Breast epithelium (tissue), 4 donors: ENCODE measurements around the gene MAP2K5. TPM values are rescaled to one million over a fixed set of nuclear protein-coding genes. Genes with fewer than 3 reads are reported as not detected.

Source experiments
- DNase-seq, 2 donors: peaks; one replicate each; pipeline ENCODE4 v3.0.0-alpha.2; 2019; ENCODE audit warnings: low spot score in 2 of 2
- H3K27ac ChIP-seq, 2 donors: fragments of 200-600 bp; sonication (generic) in 1 of 2; one replicate each; pipeline ENCODE4 v1.5.1; 2016 to 2019; ENCODE audit warnings: mild to moderate bottlenecking in 1 of 2
- H3K27me3 ChIP-seq, 2 donors: fragments of 200-600 bp; sonication (generic) in 1 of 2; one replicate each; pipeline versions ENCODE4 v1.5.1 to v1.6.0; 2017 to 2019; ENCODE audit warnings: control low read depth in 1 of 2, mild to moderate bottlenecking in 1 of 2
- H3K36me3 ChIP-seq: fragments of 200-600 bp; one replicate; pipeline ENCODE4 v1.5.1; 2019
- H3K4me1 ChIP-seq, 2 donors: fragments of 200-600 bp; sonication (generic); one replicate each; pipeline ENCODE4 v1.5.1; 2016 to 2019; ENCODE audit warnings: control low read depth in 1 of 2
- H3K4me3 ChIP-seq, 3 donors: fragments of 200-600 bp; sonication (generic); 1 replicate in 2 of 3; 2 replicates in 1 of 3; pipeline ENCODE4 v1.5.1; 2016 to 2019; ENCODE audit warnings: mild to moderate bottlenecking in 3 of 3, moderate library complexity in 2 of 3
- H3K9me3 ChIP-seq, 2 donors: fragments of 200-600 bp; sonication (generic) in 1 of 2; one replicate each; pipeline ENCODE4 v1.5.1; 2016 to 2019; ENCODE audit warnings: control low read depth in 1 of 2
- POLR2A ChIP-seq: fragments of 450-650 bp; IDR thresholded peaks from one replicate; pipeline ENCODE4 v1.6.1; 2016; ENCODE audit warnings: antibody characterized with exemption, mild to moderate bottlenecking, moderate library complexity
- POLR2AphosphoS5 ChIP-seq, 3 donors: sonication (generic); formaldehyde crosslinking; IDR thresholded peaks; one replicate each; pipeline ENCODE4 v1.6.1; 2017; ENCODE audit warnings: antibody characterized with exemption in 3 of 3
- intact Hi-C: fragments of 100-400 bp; cut with DNase I; formaldehyde crosslinking; loops from one replicate; pipeline ENCODE4 v1.15.1; 2023; ENCODE audit warnings: low total_unique reads
- total RNA-seq, 3 donors: library from RNA; depleted of rRNA; stranded (reverse); fragments of >200 nt; gene quantifications; one replicate each; pipeline ENCODE4 v1.1.0, GENCODE V29; 2016
- TF ChIP-seq, protein P1 (sequence below), 3 donors: fragments of 450-650 bp; IDR thresholded peaks; one replicate each; pipeline ENCODE4 v1.5.1; 2016 to 2017; ENCODE audit warnings: antibody characterized with exemption in 3 of 3, mild to moderate bottlenecking in 3 of 3, moderate library complexity in 3 of 3

MAP2K5 gene
- total RNA-seq, 3 donors from 2014 or later: 13.8 to 15.1 (median 14.0) TPM

DNA sequence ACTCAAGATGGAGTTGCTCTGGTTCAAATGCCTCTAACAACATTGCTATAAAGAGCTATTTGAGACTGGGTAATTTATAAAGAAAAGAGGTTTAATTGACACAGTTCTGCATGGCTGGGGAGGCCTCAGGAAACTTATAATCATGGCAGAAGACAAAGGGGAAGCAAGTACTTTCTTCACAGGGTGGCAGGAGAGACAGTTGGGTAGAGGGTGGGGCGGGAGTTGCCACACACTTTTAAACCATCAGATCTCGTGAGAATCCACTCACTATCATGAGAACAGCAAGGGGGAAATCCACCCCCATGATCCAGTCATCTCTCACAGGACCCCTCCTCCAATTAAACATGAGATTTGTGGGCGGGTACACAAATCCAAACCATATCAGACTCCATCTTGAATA lies 30.7 kb downstream of the MAP2K5 start:
- Histone ChIP-seq H3K9me3 (no peaks in the 10 kb centered on the region), H3K36me3 (no peaks in the 10 kb centered on the region), H3K4me3 (no peak overlapping the region), H3K27me3 (no peaks in the 10 kb centered on the region), H3K27ac (no peak overlapping the region), H3K4me1 (no peaks in the 10 kb centered on the region)
- intact Hi-C loops: no loop called here
- no peak for TF ChIP-seq POLR2A
- TF ChIP-seq POLR2AphosphoS5 (IDR thresholded peaks at IDR 0.05): no peak
- TF ChIP-seq, protein P1, sequence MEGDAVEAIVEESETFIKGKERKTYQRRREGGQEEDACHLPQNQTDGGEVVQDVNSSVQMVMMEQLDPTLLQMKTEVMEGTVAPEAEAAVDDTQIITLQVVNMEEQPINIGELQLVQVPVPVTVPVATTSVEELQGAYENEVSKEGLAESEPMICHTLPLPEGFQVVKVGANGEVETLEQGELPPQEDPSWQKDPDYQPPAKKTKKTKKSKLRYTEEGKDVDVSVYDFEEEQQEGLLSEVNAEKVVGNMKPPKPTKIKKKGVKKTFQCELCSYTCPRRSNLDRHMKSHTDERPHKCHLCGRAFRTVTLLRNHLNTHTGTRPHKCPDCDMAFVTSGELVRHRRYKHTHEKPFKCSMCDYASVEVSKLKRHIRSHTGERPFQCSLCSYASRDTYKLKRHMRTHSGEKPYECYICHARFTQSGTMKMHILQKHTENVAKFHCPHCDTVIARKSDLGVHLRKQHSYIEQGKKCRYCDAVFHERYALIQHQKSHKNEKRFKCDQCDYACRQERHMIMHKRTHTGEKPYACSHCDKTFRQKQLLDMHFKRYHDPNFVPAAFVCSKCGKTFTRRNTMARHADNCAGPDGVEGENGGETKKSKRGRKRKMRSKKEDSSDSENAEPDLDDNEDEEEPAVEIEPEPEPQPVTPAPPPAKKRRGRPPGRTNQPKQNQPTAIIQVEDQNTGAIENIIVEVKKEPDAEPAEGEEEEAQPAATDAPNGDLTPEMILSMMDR (IDR thresholded peaks at IDR 0.05): no peak
- no peak for DNase-seq

DNA sequence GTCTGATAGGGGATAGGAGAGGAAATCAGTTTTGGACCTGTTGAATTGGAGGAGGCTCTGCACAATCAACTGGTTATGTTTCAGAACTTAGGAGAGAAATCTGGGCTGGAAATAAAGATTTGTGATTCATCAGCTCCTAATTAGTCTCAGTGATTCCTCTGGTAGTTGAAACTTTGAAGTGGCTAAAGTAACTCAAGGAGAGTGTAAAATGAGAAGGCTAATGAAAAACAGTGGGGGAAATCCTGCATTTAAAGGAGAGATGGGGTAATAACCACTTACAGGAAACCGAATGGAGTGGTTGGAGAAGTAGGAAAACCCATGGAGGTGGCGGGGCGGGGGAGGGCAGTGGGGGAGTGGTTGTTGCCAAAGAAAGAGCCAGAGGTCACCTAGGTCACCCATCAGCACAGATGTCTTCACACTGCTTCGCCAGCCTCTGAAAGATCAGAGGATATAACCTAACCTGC lies 32.6 kb downstream of the MAP2K5 start:
- TF ChIP-seq POLR2AphosphoS5 (IDR thresholded peaks at IDR 0.05): no peak
- no peak for TF ChIP-seq POLR2A
- TF ChIP-seq, protein P1 (IDR thresholded peaks at IDR 0.05): no peak
- no peaks in the 10 kb centered on the region for H3K4me1 ChIP-seq
- H3K4me3 ChIP-seq: no peak overlapping the region
- H3K9me3 ChIP-seq: no peaks in the 10 kb centered on the region
- no peaks in the 10 kb centered on the region for H3K27me3 ChIP-seq
- intact Hi-C loops: no loop called here
- H3K27ac ChIP-seq: no peak overlapping the region
- H3K36me3 ChIP-seq: no peaks in the 10 kb centered on the region
- DNase-seq: no peak

DNA sequence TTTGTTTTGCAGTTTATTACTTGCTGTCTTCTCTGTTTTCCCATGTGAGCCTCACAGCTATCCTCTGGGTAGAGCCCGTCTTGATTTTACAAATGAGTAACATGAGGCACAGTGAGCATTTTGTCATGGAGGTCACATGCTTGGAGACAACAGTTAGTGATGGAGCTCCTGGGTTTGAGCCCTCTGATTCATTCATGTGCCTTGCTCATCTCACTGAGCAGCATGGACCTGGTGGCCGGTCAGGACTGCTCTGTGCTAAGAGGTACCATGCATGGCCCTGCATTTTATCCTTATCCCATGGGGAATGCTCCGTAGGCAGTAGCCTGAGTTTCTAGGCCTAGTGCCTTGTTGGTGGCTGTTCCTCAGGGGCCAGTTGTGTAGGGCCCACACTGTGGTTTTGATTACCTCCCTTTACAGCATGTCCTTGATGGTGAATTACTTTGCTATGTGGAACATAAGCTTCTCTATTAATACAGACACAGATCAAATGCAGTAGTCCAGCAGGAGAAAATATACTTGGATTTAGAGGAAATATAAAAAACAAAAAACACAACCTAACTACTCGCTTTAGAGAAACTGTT lies 35.6 kb downstream of the MAP2K5 start:
- no peak overlapping the region for H3K27ac ChIP-seq
- H3K27me3 ChIP-seq: no peaks in the 10 kb centered on the region
- no peaks in the 10 kb centered on the region for H3K9me3 ChIP-seq
- TF ChIP-seq POLR2AphosphoS5 (IDR thresholded peaks at IDR 0.05) (no peak), POLR2A (no peak)
- TF ChIP-seq, protein P1 (IDR thresholded peaks at IDR 0.05): no peak
- H3K36me3 ChIP-seq: no peaks in the 10 kb centered on the region
- DNase-seq: no peak
- intact Hi-C loops: no loop called here
- H3K4me1 ChIP-seq: no peaks in the 10 kb centered on the region
- H3K4me3 ChIP-seq: no peak overlapping the region

DNA sequence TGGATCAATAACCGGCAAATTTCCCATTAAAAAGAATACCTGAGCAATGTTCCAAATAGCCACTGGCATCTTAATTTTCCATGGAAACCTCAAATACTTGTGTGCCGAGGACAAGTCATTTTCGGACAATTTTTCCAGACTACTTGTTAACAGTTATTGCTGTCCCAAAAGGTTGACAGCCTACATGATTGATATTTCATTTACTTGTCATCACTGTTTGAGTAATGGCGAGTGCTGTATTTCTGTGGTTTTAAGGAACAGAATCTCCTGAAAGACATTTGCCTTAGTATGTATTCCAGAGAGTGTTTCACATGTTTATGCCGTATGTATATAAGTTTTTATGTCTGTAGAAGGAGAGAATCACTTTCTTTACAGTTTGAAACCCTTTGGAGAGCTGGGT lies 36.7 kb downstream of the MAP2K5 start:
- Histone ChIP-seq H3K36me3 (no peaks in the 10 kb centered on the region), H3K9me3 (no peaks in the 10 kb centered on the region), H3K4me1 (no peaks in the 10 kb centered on the region), H3K27ac (no peak overlapping the region), H3K4me3 (no peak overlapping the region), H3K27me3 (no peaks in the 10 kb centered on the region)
- intact Hi-C loops: no loop called here
- TF ChIP-seq POLR2A: no peak
- TF ChIP-seq, protein P1 (IDR thresholded peaks at IDR 0.05): no peak
- TF ChIP-seq POLR2AphosphoS5 (IDR thresholded peaks at IDR 0.05): no peak
- DNase-seq: no peak

DNA sequence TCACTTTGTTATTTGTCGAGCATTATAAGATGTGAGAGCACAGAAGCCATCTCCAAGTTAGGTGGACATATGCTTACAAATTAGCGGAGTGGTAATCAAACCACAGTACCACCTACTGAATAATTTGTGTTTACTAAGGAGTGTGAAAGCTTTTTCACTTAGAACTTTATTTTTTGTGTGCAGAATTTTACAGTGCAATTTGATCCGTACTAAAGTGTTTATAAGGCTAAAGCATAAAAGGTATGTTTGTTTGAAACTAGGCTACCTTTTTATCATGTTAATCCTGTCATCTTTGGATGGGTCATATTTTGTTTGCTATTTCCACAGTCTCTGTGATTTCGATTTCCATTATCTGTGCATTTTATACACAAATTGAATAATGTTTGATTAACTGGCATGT lies 37.5 kb downstream of the MAP2K5 start:
- Histone ChIP-seq H3K27ac (no peak overlapping the region), H3K4me3 (no peak overlapping the region), H3K36me3 (no peaks in the 10 kb centered on the region), H3K4me1 (no peaks in the 10 kb centered on the region), H3K27me3 (no peaks in the 10 kb centered on the region), H3K9me3 (no peaks in the 10 kb centered on the region)
- no peak for DNase-seq
- intact Hi-C loops: no loop called here
- TF ChIP-seq, protein P1 (IDR thresholded peaks at IDR 0.05): no peak
- TF ChIP-seq POLR2A (no peak), POLR2AphosphoS5 (IDR thresholded peaks at IDR 0.05) (no peak)
